GM18511 (cell line): ENCODE data around the gene TMCO4.
"Not testable (repeated sequence)": the region's sequence is repeated elsewhere in the genome, so short reads cannot be mapped to it uniquely, and the experiment has no call there.

Experiments used
- ATAC-seq: cut with Tn5 transposase; IDR thresholded peaks from one replicate; pipeline ENCODE4 v1.9.1; 2021; ENCODE audit warnings: mild to moderate bottlenecking, moderate library complexity; ENCODE audit not compliant: unreplicated experiment

The TMCO4 gene

GRCh38 chr1:19814244-19814661, 14.5 kb upstream of the TMCO4 start:
- ATAC-seq = no peak

DNA sequence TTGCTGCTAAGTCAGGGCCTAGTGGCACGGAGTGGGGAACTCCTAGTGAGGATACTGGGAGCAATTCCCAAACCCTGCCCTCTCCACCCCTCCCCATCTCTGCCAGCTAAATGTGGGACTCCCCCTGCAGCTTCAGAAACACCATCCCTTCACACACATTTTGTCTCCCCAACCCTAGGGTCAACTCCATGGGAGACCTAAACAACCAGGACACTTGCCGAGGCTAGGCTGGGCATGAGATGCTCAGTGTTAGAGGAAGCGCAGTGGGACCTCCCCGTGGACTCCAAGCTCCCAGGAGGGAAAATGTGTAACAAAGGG, 13.9 kb upstream of the TMCO4 start:
- ATAC-seq = no peak

DNA sequence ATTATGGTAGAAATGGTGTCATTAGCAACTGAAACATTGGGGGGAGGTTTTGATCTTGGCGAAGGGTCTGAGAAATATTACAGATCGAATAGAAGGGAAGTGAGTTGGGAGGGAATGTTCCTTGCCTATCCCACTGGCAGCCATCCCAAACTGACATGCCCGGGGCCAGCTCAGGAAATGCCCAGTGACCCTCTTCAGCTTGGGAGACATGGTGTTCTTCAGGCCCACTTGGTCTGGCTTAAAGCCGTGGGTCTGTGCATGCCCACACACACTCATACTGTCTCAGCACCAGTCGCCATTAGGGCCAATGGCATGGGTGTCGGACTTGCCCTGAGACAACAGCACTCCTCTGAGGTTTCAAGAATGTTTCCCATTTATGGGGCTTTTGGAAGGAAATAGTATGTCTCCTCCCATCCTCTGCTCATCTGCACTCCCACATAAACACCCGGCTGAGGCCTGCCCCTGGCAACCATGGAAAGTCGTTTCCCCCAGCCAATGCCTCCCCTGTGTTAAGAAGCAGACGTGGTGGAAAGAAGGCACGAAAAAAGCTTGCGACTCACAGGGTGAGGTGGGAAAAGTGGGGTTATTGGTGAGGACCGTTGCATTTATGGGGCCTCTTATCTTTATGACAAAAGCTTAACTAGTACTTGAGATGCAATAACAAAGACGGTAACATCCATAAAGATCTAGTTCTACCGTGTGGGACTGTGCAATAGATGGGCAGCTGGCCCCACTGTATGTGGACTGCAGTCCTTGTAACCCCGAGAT, 13.3 kb upstream of the TMCO4 start:
- ATAC-seq = no peak

DNA sequence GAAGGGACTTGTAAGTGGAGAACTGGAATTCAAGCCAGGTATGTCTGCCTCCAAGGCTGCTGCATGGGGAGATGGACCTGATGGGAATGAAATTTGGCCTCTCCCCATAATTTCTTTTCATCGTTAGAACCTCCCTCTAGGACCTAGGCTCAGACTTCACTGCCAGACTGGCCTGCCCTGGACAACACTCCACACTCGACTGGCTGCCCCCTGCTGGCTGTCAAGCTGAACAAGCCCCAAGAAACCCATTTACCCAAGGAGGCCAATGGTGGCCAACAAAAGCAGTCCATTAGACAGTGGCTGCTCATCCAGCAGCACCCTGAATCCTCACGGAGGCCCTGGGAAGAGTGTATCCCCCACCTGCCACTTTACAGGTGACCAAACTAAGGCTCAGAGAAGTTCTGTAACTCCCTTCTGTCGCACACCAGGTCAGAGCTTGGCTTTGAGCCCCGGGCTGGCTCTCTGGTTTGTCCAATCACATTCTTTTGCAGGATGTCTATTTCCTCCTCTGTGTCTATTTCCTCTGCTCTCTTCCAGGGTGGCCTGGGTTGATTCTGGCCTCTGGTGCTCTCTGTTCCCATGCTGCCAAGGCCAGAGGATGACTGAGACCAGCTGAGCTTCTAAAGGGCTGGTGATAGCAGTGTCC, 11.6 kb upstream of the TMCO4 start:
- no peak for ATAC-seq

DNA sequence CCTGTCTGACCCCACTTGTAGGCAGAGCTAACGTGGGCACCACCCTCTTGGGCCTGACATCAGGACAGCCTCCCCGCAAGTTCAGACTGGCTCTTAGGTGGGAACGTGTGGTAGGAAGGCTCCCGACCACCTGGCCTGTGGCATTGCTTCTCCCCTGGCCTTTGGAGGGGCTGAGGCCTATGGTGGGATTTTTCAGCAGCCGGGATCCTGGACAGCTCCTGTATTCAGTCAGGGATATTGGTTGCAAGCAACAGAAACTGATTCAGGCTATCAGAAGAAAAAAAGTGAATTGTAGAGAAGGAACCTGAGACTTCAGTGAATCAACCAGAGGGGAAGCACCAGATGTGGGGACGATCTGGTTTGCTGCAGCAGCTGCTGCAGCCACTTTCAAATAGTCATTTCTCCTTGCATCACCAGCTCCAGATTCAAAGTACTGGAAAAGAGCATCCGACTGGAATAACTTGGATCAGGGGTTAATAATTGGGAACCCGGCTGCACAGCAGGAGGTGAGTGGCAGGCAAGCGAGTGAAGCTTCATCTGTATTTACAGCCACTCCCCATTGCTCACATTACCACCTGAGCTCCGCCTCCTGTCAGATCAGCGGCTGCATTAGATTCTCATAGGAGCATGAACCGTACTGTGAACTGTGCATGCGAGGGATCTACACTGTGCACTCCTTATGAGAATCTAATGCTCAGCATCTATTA, 9.5 kb upstream of the TMCO4 start:
- ATAC-seq = no peak

GRCh38 chr1:19808351-19808750, 8.6 kb upstream of the TMCO4 start:
- no peak for ATAC-seq

- no peak for ATAC-seq
These were observed 5.1 kb upstream of the TMCO4 start for GRCh38 chr1:19804831-19805251.

GRCh38 chr1:19802269-19802668, 2.6 kb upstream of the TMCO4 start:
- no peak for ATAC-seq

- peak; percentile 46 for ATAC-seq
These were observed 524 bp upstream of the TMCO4 start for GRCh38 chr1:19800076-19800804.

DNA sequence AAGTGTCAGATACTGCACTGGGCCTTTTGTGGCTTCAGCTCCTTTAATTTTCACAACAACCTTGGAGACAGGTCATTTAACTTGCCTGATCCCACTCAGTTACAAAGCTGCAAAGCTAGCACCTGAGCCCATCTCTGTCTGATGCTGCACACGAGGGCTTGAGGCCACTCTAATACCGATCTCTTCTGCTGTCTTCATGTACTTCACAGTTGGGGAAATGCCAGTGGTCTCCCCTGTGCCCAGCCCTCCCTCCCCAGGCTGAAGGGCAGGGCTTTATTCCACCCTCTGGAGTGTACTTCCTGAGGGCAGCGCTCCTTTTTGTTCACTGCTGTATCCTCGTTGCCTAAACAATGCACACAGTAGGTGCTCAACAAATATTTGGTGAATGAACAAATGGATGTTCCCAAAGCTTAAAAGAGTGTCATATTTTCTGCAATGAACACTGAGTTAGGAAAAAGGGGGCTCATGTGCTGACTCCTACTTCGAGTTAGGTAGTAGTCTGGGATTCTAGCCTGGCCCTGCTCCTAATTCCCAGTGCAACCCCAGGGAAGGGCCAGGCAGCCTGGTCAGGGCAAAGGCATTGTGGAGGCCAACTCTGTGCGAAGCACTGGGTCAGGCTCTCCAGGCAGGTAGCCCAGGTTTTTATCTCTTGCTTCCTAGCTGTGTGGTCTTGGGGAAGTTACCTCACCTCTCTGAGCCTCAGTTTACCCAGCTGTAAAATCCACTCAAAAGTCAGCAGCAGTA, 1.1 kb downstream of the TMCO4 start:
- ATAC-seq = no peak

DNA sequence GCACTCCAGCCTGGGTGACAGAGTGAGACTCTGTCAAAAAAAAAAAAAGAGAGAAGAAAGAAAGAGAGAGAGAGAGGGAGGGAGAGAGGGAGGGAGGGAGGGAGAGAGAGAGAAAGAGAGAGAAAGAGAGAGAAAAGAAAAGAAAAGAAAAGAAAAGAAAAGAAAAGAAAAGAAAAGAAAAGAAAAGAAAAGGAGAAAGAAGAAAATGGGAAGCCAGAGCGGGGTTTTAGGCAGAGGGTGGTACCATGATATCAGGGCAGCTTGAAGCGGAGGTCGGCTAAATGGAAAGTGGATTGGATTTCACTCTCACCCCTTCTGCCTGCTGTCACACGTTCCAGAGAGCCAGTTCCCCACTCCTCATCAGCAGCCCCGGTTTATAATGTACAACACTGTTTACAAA, 1.9 kb downstream of the TMCO4 start:
- ATAC-seq = no peak

DNA sequence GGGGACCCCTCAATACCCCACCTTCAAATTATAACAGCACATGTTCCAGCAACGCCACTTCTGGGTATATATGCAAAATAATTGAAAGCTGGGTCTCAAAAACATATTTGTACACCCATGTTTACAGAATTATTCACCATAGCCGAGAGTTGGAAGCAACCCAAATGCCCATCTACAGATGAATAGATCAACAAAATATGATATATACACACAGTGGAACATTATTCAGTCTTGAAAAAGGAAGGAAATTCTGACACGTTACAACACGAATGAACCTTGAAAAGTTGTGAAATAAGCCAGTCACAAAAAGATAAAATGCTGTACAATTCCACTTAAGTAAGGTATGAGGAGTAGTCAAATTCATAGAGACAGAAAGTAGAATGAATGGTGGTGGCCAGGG, 5.1 kb downstream of the TMCO4 start:
- ATAC-seq = no peak

- ATAC-seq = no peak
These were observed 6.2 kb downstream of the TMCO4 start for GRCh38 chr1:19793360-19794046.

GRCh38 chr1:19792237-19793002, 7.3 kb downstream of the TMCO4 start:
- no peak for ATAC-seq

- not testable (repeated sequence) for ATAC-seq
These were observed 9.4 kb downstream of the TMCO4 start for GRCh38 chr1:19790061-19790975.

GRCh38 chr1:19786988-19787423, 12.7 kb downstream of the TMCO4 start:
- no peak for ATAC-seq

DNA sequence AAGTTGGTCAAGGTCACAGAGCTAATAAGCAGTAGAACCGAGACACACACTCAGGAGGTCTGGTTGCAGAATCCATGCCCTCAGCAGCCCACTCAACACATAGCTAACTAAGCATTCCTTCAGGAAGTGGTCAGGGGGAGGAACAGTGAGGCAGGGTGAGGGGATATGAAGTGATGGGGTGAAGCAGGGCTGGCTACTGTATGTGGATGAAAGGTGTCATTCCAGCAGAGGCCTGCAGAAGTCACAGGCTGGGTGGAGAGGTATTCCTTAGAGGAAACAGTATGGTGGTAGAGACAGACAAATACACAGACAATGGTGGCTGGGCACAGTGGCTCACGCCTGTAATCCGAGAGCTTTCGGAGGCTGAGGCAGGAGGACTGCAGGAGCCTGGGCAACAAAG, 14.1 kb downstream of the TMCO4 start:
- no peak for ATAC-seq

GRCh38 chr1:19780267-19780877, 19.3 kb downstream of the TMCO4 start:
- no peak for ATAC-seq
